Endothelial cell of umbilical vein (primary cell): ENCODE results near the gene USB1. TPM values are rescaled to one million over a fixed set of nuclear protein-coding genes. Genes with fewer than 3 reads are reported as not detected.

Source experiments
- BruUV-seq: library from RNA; stranded (reverse); fragments of 400-500 nt; replicated peaks from 2 replicates; lab custom pipeline; 2021; lab: Mats Ljungman, UMichigan
- CTCF ChIA-PET: fragments of 300-600, 350-600 bp; sonication (Branson Sonifier 250); formaldehyde crosslinking; loops from one replicate; lab custom pipeline; 2021; ENCODE audit warnings: antibody characterized with exemption, inconsistent platforms; lab: Charles Lee
- POLR2A ChIA-PET: fragments of 300-600, 350-600 bp; sonication (Branson Sonifier 250); formaldehyde crosslinking; loops from one replicate; lab custom pipeline; 2021; ENCODE audit warnings: antibody characterized with exemption, inconsistent platforms; lab: Charles Lee
- DNase-seq: peaks from one replicate; pipeline ENCODE4 v3.0.0-alpha.2; 2011; ENCODE audit warnings: low read depth, low spot score
- FAIRE-seq: peaks from 2 replicates; lab custom pipeline; 2011; peaks lifted over from hg19 to GRCh38; lab: Jason Lieb, UNC
- H2AFZ ChIP-seq: 2 replicates; pipeline ENCODE4 v1.6.0; 2012; ENCODE audit warnings: low read depth, low read length, control low read depth, inconsistent platforms
- H3K27ac ChIP-seq: 2 replicates; pipeline ENCODE4 v1.5.1; 2011; ENCODE audit warnings: low read depth, mild to moderate bottlenecking, control low read depth, low read length, moderate library complexity; ENCODE audit not compliant: insufficient read depth
- H3K27me3 ChIP-seq, 2 experiments: 2 replicates each; pipeline versions ENCODE4 v1.6.0 to v1.6.1; 2011; ENCODE audit warnings: low read length in 2 of 2, mixed read lengths in 1 of 2; ENCODE audit not compliant: control insufficient read depth in 2 of 2, insufficient read depth in 2 of 2
- H3K36me3 ChIP-seq, 2 experiments: 2 replicates in 1 of 2; 3 replicates in 1 of 2; pipeline ENCODE4 v1.5.1; 2011; ENCODE audit warnings: low read length in 2 of 2, mild to moderate bottlenecking in 1 of 2, moderate library complexity in 1 of 2; ENCODE audit not compliant: control insufficient read depth in 2 of 2, insufficient read depth in 2 of 2; ENCODE audit errors: extremely low read depth in 1 of 2
- H3K4me1 ChIP-seq: 3 replicates; pipeline ENCODE4 v1.5.1; 2011; ENCODE audit warnings: mild to moderate bottlenecking, low read length; ENCODE audit not compliant: control insufficient read depth, insufficient read depth; ENCODE audit errors: extremely low read depth
- H3K4me2 ChIP-seq: 2 replicates; pipeline ENCODE4 v1.6.1; 2011; ENCODE audit warnings: low read length, control low read depth, mixed read lengths; ENCODE audit not compliant: insufficient read depth
- H3K4me3 ChIP-seq, 3 experiments: fragments of 200-600 bp in 1 of 3; sonication (generic), shearing (Covaris generic) in 1 of 3; replicated peaks in 1 of 3; 2 replicates each; pipeline ENCODE4 v1.5.1; 2011 to 2016; ENCODE audit warnings: control low read depth in 3 of 3, low read length in 3 of 3, mild to moderate bottlenecking in 2 of 3, inconsistent platforms in 1 of 3, low read depth in 1 of 3, moderate library complexity in 1 of 3; ENCODE audit not compliant: insufficient read depth in 1 of 3
- H3K79me2 ChIP-seq: 2 replicates; pipeline ENCODE4 v1.6.0; 2012; ENCODE audit warnings: low read length, inconsistent platforms; ENCODE audit not compliant: control insufficient read depth, insufficient read depth
- H3K9ac ChIP-seq: replicated peaks from 2 replicates; pipeline ENCODE3; 2011; ENCODE audit warnings: low read length, control low read depth; ENCODE audit not compliant: insufficient read depth; ENCODE audit errors: extremely low read depth
- H3K9me1 ChIP-seq: replicated peaks from 3 replicates; pipeline ENCODE4 v1.6.0; 2011; ENCODE audit warnings: mild to moderate bottlenecking, low read length; ENCODE audit not compliant: control insufficient read depth, insufficient read depth; ENCODE audit errors: extremely low read depth
- H3K9me3 ChIP-seq: replicated peaks from 2 replicates; pipeline ENCODE4 v1.5.1; 2012; ENCODE audit warnings: low read length, inconsistent platforms; ENCODE audit not compliant: control insufficient read depth, insufficient read depth
- H4K20me1 ChIP-seq: replicated peaks from 2 replicates; pipeline ENCODE3; 2011; ENCODE audit warnings: mild to moderate bottlenecking, low read length; ENCODE audit not compliant: control insufficient read depth, insufficient read depth; ENCODE audit errors: extremely low read depth
- EZH2 ChIP-seq: IDR thresholded peaks from 2 replicates; pipeline ENCODE4 v1.6.1; 2012; ENCODE audit warnings: borderline replicate concordance, low read depth, mild to moderate bottlenecking, moderate library complexity, low read length, inconsistent platforms; ENCODE audit not compliant: severe bottlenecking
- FOS ChIP-seq: IDR thresholded peaks from 2 replicates; pipeline ENCODE4 v1.6.1; 2011; ENCODE audit warnings: mild to moderate bottlenecking, low read length, moderate library complexity, borderline replicate concordance; ENCODE audit not compliant: insufficient read depth
- GATA2 ChIP-seq: IDR thresholded peaks from 2 replicates; pipeline ENCODE4 v1.7.0; 2011; ENCODE audit warnings: low read depth, mild to moderate bottlenecking, moderate library complexity, mixed read lengths, low read length; ENCODE audit not compliant: insufficient read length, insufficient read depth
- JUN ChIP-seq: IDR thresholded peaks from 2 replicates; pipeline ENCODE4 v1.6.1; 2011; ENCODE audit warnings: borderline replicate concordance, low read depth; ENCODE audit not compliant: insufficient read length, insufficient read depth
- MAX ChIP-seq: IDR thresholded peaks from 2 replicates; pipeline ENCODE4 v1.6.1; 2011; ENCODE audit not compliant: insufficient read depth, insufficient read length
- MYC ChIP-seq: IDR thresholded peaks from one replicate; pipeline ENCODE4 v1.6.1; 2011; ENCODE audit warnings: mild to moderate bottlenecking, low read depth, low read length
- POLR2A ChIP-seq: IDR thresholded peaks from 2 replicates; pipeline ENCODE4 v1.6.1; 2012; ENCODE audit warnings: low read depth, mild to moderate bottlenecking, control low read depth, low read length
- POLR2AphosphoS5 ChIP-seq: IDR thresholded peaks from 2 replicates; pipeline ENCODE4 v1.6.1; 2012; ENCODE audit warnings: low read depth, mild to moderate bottlenecking, control low read depth, low read length, moderate library complexity; ENCODE audit not compliant: insufficient read depth
- dilution Hi-C: fragments of 300-500 bp; cut with MboI; formaldehyde crosslinking; loops from one replicate; pipeline ENCODE4 v1.15.0; 2019; ENCODE audit warnings: low sequenced_read_pairs; ENCODE audit not compliant: extremely low pct_ligation_motif_present
- intact Hi-C: fragments of 100-400 bp; cut with micrococcal nuclease; formaldehyde crosslinking; loops from one replicate; pipeline ENCODE4 v1.10.0; 2022
- polyA plus RNA-seq, 4 experiments: library from polyadenylated mRNA; depleted of rRNA in 3 of 4; stranded (reverse) in 3 of 4; unstranded in 1 of 4; fragments of >200 nt; gene quantifications; 2 replicates each; pipeline versions ENCODE4 v1.2.1 to v1.2.3, GENCODE V29; 2011 to 2012; ENCODE audit warnings: missing spikeins in 1 of 4
- total RNA-seq: library from RNA; stranded (reverse); gene quantifications from 2 replicates; pipeline ENCODE4 v1.2.3, GENCODE V29; 2021
- TF ChIP-seq, protein P1 (sequence below), 2 donors: IDR thresholded peaks; 1 replicate in 1 of 2; 2 replicates in 1 of 2; pipeline ENCODE4 v1.5.1; 2011; ENCODE audit warnings: low read length in 2 of 2, mild to moderate bottlenecking in 2 of 2, moderate library complexity in 2 of 2, control low read depth in 1 of 2, inconsistent platforms in 1 of 2, low read depth in 1 of 2; ENCODE audit not compliant: insufficient read depth in 1 of 2; ENCODE audit errors: extremely low read depth in 1 of 2

Gene USB1
- total and polyA plus RNA-seq, 2 donors (not counting 3 experiments of a cell fraction or from before 2014, with no cell fraction given), result 64.6 to 83.8 TPM

- Histone ChIP-seq H3K4me1 (no peaks in the 10 kb centered on the region), H2AFZ (no peak overlapping the region), H3K4me3 (no peak overlapping the region), H3K9me3 (no peaks in the 10 kb centered on the region), H3K79me2 (no peaks in the 10 kb centered on the region), H3K9me1 (no peaks in the 10 kb centered on the region), H3K4me2 (no peak overlapping the region), H4K20me1 (no peaks in the 10 kb centered on the region), H3K9ac (no peak overlapping the region), H3K27ac (no peak overlapping the region), H3K27me3 (peaks cover 0 to 9% of the 10 kb centered on the region in 2 experiments), H3K36me3 (no peaks in the 10 kb centered on the region)
- intact Hi-C loops, result no loop called here
- FAIRE-seq (no peak), DNase-seq (no peak)
- dilution Hi-C loops, result no loop called here
- ChIA-PET CTCF (no interaction called here), POLR2A (no interaction called here)
- TF ChIP-seq FOS, result no peak
- TF ChIP-seq, protein P1, sequence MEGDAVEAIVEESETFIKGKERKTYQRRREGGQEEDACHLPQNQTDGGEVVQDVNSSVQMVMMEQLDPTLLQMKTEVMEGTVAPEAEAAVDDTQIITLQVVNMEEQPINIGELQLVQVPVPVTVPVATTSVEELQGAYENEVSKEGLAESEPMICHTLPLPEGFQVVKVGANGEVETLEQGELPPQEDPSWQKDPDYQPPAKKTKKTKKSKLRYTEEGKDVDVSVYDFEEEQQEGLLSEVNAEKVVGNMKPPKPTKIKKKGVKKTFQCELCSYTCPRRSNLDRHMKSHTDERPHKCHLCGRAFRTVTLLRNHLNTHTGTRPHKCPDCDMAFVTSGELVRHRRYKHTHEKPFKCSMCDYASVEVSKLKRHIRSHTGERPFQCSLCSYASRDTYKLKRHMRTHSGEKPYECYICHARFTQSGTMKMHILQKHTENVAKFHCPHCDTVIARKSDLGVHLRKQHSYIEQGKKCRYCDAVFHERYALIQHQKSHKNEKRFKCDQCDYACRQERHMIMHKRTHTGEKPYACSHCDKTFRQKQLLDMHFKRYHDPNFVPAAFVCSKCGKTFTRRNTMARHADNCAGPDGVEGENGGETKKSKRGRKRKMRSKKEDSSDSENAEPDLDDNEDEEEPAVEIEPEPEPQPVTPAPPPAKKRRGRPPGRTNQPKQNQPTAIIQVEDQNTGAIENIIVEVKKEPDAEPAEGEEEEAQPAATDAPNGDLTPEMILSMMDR (IDR thresholded peaks at IDR 0.05; ENCODE audit: extremely low read depth in 1 of 2, insufficient read depth in 1 of 2, low read depth in 1 of 2, low read length in 2 of 2), result no peak
- no peak for TF ChIP-seq MAX
- TF ChIP-seq JUN, result no peak
- no peak for TF ChIP-seq POLR2A
- TF ChIP-seq GATA2, result no peak
- no peak for TF ChIP-seq MYC
- TF ChIP-seq POLR2AphosphoS5, result no peak
- no peak for TF ChIP-seq EZH2
- no TSS peak for BruUV-seq
These were observed 56.6 kb downstream of the USB1 start for GRCh38 chr16:58057784-58058183.
